GM10248 (cell line): Measurements from ENCODE around the gene PPP1R3E.
"Not testable (repeated sequence)": the region's sequence is repeated elsewhere in the genome, so short reads cannot be mapped to it uniquely, and the experiment has no call there.

Source experiments
- CTCF ChIA-PET: fragments of 300-600 bp; sonication (Branson Sonifier 250); formaldehyde crosslinking; extraction: SDS; loops from one replicate; lab custom pipeline; 2021; ENCODE audit warnings: antibody characterized with exemption; lab: Yijun Ruan, JAX
- POLR2A ChIA-PET: fragments of 350-650 bp; sonication (Branson Sonifier 250); formaldehyde crosslinking; extraction: SDS; loops from one replicate; lab custom pipeline; 2020; ENCODE audit warnings: antibody characterized with exemption; lab: Yijun Ruan, JAX
- DNase-seq: peaks from one replicate; pipeline ENCODE4 v3.0.0; 2012; ENCODE audit errors: extremely low spot score
- TF ChIP-seq, protein P1 (sequence below): IDR thresholded peaks from 2 replicates; pipeline ENCODE4 v1.5.1; 2012; ENCODE audit warnings: mild to moderate bottlenecking, low read depth; ENCODE audit errors: extremely low read depth, missing control alignments, control extremely low read depth

Gene PPP1R3E

DNA sequence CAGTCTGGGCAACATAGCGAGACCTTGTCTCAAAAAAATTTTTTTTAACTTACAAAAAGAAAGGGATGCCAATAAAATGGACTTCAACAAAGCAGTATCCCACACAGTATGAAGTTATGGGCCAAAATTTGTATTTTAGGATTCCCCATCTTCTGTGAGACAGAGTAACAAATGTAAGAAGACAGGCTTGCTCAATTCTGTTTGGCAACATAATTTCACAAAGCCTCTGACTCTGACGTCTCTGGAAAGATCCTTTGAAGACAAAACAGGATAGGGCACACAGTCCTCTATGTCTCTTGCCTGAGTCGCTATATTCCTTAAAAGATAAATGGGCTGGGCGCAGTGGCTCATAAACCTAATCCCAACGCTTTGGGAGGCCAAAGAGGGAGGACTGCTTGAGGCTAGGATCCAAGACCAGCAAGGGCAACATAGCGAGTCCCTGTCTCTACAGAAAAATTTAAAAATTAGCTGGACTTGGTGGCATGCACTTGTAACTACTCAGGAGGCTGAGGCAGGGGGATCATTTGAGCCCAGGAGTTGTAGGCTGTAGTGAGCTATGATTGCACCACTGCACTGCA is 15.7 kb downstream of the PPP1R3E start:
- ChIA-PET POLR2A (interaction anchor here (0.7 to 2.5 kb wide), 5 partner anchors 10 to 40 kb away, joined by 3 to 12 read pairs (median 4); partner anchors contain the start of gene PPP1R3E), CTCF (interaction anchor here (0.8 to 4.2 kb wide), 12 partner anchors 8 to 271 kb away, joined by 3 to 55 read pairs (median 6); partner anchors contain the start of gene PPP1R3E)
- TF ChIP-seq, protein P1, sequence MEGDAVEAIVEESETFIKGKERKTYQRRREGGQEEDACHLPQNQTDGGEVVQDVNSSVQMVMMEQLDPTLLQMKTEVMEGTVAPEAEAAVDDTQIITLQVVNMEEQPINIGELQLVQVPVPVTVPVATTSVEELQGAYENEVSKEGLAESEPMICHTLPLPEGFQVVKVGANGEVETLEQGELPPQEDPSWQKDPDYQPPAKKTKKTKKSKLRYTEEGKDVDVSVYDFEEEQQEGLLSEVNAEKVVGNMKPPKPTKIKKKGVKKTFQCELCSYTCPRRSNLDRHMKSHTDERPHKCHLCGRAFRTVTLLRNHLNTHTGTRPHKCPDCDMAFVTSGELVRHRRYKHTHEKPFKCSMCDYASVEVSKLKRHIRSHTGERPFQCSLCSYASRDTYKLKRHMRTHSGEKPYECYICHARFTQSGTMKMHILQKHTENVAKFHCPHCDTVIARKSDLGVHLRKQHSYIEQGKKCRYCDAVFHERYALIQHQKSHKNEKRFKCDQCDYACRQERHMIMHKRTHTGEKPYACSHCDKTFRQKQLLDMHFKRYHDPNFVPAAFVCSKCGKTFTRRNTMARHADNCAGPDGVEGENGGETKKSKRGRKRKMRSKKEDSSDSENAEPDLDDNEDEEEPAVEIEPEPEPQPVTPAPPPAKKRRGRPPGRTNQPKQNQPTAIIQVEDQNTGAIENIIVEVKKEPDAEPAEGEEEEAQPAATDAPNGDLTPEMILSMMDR = no peak
- DNase-seq = no peak

DNA sequence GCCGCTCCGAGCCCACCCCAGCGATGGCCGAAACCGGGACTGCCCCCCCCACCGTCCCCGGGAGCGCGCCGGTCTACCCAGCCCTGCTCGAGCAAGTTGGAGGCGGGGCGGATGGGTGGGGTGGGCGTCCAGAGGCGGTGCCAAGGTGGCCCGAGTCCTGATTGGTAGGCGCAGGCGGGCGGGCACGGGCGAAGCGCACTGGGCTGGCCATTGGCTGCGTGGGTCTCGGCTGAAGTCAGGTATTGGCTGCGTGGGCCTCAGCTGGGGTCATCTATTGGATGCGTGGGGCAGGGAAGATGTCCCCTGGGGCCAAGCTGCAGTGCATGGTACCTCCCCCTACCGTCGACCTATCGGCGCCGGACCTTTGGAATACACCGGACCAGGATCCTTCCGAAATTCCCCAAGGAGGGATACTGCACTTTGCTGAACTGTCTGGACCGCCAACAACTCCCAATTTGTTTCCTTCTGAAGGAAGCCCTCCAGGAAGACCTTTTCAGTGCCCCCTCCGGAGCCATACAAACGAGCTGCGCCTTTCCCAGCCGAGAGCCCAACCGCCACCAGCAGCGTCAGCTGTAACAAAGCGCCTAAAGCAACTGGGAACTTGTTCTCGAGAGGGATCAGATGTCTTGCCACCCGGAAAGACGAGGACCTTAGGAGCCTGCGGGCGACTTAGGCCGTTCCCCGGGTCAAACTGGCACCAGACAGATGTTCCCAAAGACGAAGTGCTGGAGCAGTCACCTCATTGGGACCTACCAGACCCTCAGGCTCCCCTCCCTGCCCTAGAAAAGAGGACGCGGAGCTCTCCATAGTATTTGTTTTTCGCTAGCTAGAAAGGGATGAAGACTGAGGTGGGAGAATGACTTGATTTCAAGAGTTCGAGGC is 16.4 kb downstream of the PPP1R3E start, which contains the start of gene HOMEZ:
Gene HOMEZ, minus strand, starts transcription at position 113 of the 882 bp plus-strand sequence. CDS start 180 bp downstream, outside the sequence.
- ChIA-PET CTCF (interaction anchor here (0.7 to 4.2 kb wide), 15 partner anchors 9 to 271 kb away, joined by 3 to 55 read pairs (median 4); partner anchors contain the start of genes PABPN1 and PPP1R3E), POLR2A (interaction anchor here (0.5 to 2.5 kb wide), 8 partner anchors 11 to 418 kb away, joined by 3 to 12 read pairs (median 4); partner anchors contain the start of gene PPP1R3E)
- DNase-seq = peak; percentile 97
- TF ChIP-seq, protein P1 = no peak

DNA sequence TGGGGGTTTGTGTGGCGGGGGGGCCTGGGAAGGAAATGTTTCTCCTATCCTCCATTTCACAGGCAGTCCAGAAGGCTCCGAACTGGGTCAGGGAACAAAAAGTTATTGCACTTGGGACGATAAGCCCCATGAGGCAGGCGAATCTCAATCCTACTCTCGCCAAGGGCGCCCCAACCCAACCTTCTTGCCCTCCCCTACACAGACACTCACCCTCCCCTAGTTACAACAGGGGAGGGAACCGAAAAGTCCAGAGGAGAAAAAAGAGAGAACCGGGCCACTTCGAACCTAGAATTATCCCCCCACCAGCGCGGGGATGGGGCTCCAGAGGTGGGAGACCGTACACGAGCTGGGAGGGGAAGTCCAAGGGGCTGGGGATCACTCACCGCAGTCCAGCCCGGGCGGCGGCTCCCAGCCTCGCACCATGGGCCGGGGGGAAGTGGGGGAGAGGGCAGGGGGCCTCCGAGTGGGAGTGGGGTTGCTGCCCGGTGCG is 17.1 kb downstream of the PPP1R3E start:
- no peak for DNase-seq
- CTCF ChIA-PET = interaction anchor here (1.0 to 4.2 kb wide), 10 partner anchors 9 to 217 kb away, joined by 3 to 55 read pairs (median 6); partner anchors contain the start of genes PABPN1 and PPP1R3E

DNA sequence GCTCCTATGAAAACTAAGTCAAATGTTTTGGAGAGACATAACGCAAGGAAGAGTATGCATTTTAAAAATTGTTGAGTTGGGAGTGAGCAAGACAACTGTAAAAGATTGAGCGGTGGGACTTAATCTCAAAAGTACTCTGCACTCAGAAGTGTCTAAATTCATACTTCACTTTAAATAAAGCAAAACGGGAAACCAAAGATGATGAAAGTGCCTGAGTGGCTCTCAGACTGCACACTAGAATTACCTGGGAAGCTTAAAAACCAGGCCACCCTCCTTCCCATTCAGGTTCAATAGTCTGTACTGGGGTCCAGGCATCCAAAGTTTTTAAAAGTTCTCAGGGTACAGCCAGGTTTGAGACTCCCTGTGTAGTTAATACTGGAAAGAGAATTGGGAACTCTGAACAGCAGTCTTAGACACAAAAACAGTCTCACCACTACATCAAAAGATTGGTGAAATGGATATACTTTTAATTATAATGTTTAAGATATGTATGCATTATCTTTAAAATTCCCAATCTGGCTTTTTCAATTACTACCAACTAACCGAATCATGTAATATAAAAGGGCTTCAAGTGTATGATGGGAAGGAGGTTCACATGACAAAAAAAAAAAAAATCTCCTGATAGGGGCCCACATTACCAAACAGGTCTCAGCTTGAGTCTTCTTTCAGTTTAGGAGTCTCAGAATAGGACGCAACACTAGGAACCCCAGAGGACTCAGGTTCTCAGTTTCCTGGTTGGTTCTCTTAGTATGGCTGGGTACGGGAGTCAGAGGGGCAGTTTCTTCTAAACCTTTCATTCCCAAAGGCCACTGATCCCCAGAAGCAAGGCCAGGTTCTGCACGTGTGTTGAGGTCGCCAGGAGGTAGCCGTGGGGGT is 17.8 kb downstream of the PPP1R3E start:
- ChIA-PET CTCF (interaction anchor here (0.7 to 4.2 kb wide), 5 partner anchors 9 to 36 kb away, joined by 3 to 55 read pairs (median 4); partner anchors contain the start of genes PABPN1 and PPP1R3E), POLR2A (interaction anchor here (1.1 to 2.5 kb wide), 2 partner anchors 17 to 98 kb away, joined by 3 to 12 read pairs; partner anchors contain the start of gene PPP1R3E)
- TF ChIP-seq, protein P1 = no peak
- peak; percentile 47 for DNase-seq

More for the DNA sequence above, 17.1 kb downstream of the PPP1R3E start:
- TF ChIP-seq, protein P1 = no peak
- POLR2A ChIA-PET = interaction anchor here (0.5 to 2.5 kb wide), 5 partner anchors 14 to 417 kb away, joined by 3 to 12 read pairs (median 3); partner anchors contain the start of gene PPP1R3E

DNA sequence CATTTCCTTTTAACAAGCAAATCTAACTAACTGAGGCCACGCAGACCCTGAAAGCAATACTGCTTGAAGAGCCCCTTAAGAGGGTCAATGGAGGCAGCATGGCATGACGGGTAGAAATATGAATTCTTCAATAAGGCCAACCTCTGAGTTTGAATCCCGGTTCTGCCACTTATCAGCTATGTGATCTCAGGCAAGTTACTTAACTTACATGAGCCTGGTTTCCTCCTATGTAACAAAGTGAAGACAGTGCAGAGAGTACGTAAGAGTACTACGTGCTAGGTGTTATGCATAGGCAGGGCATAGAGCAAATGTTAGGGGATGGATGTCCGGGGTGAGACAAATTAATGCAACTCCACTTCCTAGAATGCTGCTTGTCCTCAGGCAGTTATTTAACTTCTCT is 21.4 kb downstream of the PPP1R3E start:
- CTCF ChIA-PET = interaction anchor here (1.9 to 2.5 kb wide), 4 partner anchors 13 to 161 kb away, joined by 5 to 8 read pairs (median 6); no protein-coding TSS in a partner anchor
- POLR2A ChIA-PET = no interaction called here
- TF ChIP-seq, protein P1 = no peak
- no peak for DNase-seq

DNA sequence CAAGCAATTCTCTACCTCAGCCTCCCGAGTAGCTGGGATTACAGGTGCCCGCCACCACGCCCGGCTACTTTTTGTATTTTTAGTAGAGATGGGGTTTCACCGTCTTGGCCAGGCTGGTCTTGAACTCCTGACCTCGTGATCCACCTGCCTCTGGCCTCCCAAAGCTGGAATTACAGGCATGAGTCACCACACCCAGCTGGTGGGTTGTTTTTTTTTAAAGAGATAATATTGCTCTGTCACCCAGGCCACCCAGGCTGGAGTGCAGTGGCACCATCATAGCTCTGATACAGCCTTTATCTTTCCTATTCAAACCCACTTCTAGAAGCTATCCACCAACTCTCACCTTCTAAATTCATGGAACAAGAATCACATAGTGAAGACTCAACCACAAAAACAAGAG is 24.7 kb downstream of the PPP1R3E start:
- POLR2A ChIA-PET = not testable (repeated sequence)

More for the DNA sequence above, 24.7 kb downstream of the PPP1R3E start:
- DNase-seq = not testable (repeated sequence)
- CTCF ChIA-PET = interaction anchor here (1.0 to 1.5 kb wide), 5 partner anchors 9 to 220 kb away, joined by 3 to 4 read pairs (median 3); no protein-coding TSS in a partner anchor
